Gastroesophageal sphincter (tissue), 3 donors: Measurements from ENCODE around the gene NFATC2.

Experiments
- POLR2A ChIP-seq, 2 donors: fragments of 450-650 bp; IDR thresholded peaks; one replicate each; pipeline ENCODE4 v1.6.1; 2017; ENCODE audit warnings: antibody characterized with exemption in 2 of 2, mild to moderate bottlenecking in 2 of 2, moderate library complexity in 1 of 2
- POLR2AphosphoS5 ChIP-seq: sonication (generic); formaldehyde crosslinking; IDR thresholded peaks from one replicate; pipeline ENCODE4 v1.6.1; 2017; ENCODE audit warnings: antibody characterized with exemption
- TF ChIP-seq, protein P1 (sequence below), 4 experiments: fragments of 200-600 bp in 2 of 4; fragments of 450-650 bp in 2 of 4; sonication (generic) in 1 of 4; IDR thresholded peaks; one replicate each; pipeline ENCODE4 v1.5.1; 2017 to 2019; ENCODE audit warnings: antibody characterized with exemption in 4 of 4, mild to moderate bottlenecking in 2 of 4, moderate library complexity in 2 of 4

- TF ChIP-seq POLR2A (IDR thresholded peaks at IDR 0.05) = no peak
- TF ChIP-seq, protein P1, sequence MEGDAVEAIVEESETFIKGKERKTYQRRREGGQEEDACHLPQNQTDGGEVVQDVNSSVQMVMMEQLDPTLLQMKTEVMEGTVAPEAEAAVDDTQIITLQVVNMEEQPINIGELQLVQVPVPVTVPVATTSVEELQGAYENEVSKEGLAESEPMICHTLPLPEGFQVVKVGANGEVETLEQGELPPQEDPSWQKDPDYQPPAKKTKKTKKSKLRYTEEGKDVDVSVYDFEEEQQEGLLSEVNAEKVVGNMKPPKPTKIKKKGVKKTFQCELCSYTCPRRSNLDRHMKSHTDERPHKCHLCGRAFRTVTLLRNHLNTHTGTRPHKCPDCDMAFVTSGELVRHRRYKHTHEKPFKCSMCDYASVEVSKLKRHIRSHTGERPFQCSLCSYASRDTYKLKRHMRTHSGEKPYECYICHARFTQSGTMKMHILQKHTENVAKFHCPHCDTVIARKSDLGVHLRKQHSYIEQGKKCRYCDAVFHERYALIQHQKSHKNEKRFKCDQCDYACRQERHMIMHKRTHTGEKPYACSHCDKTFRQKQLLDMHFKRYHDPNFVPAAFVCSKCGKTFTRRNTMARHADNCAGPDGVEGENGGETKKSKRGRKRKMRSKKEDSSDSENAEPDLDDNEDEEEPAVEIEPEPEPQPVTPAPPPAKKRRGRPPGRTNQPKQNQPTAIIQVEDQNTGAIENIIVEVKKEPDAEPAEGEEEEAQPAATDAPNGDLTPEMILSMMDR (IDR thresholded peaks at IDR 0.05) = no peak
- no peak for TF ChIP-seq POLR2AphosphoS5
Observed at GRCh38 chr20:51380401-51381385, 161.8 kb downstream of the NFATC2 start.
